NCI-H2029 treated with DMSO at 0.1 percent for 48 hours (cell line): ENCODE measurements around the gene MAN1A2.
"Not testable (repeated sequence)": the region's sequence is repeated elsewhere in the genome, so short reads cannot be mapped to it uniquely, and the experiment has no call there.

ENCODE experiments used
- DNase-seq: peaks from one replicate; lab custom pipeline; 2025; lab: John Stamatoyannopoulos, UW

MAN1A2 gene

DNA sequence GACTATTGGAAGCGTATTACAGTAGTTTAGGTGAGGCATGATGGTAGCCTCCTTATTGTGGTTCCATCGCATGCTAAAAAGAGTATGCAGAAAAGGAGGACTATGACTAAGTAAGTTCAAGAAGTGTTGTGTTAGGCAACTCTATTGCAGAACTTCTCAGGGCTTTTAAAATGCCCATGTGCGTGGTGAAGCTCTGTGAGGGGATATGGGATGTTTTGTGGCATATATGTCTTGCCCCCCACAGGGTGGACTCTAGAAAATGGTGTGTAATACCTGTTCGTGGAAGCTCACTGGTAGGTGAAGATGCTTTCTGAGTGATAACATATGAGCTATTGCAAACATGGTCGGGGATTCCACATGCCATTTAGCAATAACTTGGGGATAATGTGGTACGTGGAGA lies 31.7 kb downstream of the MAN1A2 start:
- no peak for DNase-seq

DNA sequence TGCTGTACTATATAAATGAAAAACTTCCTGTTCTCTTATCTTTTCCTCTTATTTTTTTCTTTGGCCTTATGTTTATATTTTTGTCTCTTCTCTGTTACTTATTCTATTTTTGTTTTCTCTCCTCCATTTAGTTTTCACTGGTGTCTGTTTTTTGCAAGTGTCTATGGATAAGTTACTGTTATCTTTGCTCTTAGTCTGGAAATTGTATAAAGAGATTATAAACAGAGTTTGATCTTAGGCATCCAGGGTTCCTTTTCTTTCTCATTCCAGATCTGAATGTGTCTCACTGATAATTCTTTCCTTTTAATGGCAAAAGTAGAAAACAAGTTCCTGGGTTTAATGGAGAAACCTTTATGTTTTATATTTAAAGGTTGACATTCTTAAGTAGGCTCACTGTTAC lies 34.5 kb downstream of the MAN1A2 start:
- DNase-seq = no peak

DNA sequence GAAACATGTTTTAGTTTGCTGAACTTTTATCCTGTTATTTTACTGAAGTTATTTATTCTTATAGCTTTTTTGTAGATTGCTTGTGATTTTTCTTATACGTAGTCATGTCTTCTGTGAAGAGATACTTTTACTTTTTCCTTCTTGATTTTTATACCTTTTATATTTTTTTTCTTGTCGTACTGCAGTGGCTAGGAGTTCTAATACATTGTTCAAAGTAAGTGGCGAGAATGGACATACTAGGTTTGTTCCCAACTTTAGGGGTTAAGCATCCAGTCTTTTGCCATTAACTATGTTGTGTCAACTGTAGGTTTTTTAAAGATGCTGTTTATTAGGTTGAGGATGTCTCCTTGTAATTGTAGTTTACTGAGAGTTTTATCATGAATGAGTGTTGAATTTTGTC lies 36.3 kb downstream of the MAN1A2 start:
- DNase-seq = no peak

DNA sequence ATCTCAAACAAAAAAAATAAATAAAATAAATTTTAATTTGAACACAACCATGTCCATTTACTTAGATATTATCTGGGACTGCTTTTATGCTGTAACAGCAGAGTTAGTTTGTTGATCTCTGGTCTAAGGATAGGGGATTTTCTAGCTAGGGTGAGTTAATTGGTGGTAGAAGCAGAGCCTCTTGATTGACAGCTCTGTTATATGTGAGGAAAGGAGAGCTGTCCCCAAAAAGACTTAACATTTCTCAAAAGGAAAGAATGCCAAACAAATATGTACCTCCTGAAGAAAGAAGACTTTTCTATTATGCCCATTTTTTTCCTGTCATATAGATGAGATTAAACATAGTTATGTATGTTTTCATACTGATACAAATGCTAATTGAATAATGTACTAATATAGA lies 37.8 kb downstream of the MAN1A2 start:
- DNase-seq = no peak

DNA sequence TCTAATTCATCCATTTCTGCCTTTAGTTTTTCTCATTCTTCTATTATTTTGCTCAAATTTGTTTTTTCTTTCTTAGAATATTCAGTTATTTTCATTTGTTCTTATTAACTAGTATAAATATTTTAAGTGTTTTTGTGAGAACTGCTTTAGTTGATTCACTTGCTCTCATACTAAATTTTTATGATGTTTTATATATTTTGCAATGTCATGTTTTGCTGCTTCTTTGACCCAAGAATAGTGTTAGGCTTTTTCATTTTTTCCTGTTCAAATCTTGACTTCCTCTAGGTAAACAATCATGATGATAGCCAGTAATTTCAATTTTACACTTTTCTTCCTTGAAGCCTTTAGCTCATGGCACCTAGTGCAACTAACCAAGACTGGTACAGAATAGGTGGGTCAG lies 45.2 kb downstream of the MAN1A2 start:
- DNase-seq = no peak

DNA sequence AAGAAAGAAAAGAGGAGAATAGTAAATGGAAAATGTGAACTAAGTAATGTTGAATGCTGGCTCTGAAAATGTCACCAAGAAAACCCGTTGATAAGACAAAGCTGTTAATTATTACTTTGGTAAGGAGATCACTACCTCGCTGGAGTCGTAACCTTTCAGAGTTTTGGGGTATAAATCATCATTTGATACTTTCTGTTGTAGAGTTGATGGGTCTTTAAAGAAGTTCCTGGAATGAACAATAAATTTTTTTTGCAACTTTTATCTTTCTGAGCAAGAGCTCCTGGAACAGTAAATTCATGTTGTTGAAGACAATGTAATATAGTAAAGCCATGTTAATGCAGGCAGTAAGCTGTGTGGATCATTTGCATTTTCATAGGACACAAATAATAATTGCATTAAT lies 46.2 kb downstream of the MAN1A2 start:
- no peak for DNase-seq

DNA sequence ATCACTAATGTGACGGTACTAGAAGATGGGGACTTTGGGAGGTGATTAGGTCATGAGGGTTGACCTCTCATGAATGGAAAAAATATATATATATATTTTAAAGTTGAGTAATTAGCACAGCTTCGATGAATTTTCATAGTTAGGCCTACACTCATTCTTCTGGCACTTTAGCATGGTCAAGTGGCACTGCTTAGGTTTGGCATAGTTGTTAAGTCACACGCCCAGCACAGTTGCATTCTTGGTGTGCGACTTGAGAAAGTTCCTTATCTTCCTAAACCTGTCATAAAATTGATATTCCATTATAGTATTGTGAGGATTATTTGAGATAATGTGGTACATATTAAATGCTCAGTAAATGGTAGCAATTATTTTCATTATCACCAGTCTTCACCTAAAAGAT lies 47.7 kb downstream of the MAN1A2 start:
- no peak for DNase-seq

DNA sequence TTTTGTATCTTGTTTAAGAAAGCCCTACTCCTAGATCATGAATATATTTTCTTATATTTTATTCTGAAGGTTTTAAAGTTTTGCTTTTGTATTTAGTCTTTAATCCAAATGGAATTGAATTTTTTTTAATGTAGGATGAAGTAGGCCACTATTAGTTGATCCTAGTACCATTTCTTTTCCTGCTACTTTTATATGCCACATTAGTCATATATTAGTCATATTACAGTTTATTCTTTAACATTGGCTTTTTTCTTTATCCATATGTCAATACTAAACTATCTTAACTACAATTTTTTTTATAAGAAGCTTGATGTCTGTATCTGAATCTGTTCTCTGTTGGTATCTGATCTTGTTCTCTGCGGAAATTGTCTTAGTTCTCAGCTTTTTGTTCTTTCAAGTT lies 48.8 kb downstream of the MAN1A2 start:
- DNase-seq = no peak

DNA sequence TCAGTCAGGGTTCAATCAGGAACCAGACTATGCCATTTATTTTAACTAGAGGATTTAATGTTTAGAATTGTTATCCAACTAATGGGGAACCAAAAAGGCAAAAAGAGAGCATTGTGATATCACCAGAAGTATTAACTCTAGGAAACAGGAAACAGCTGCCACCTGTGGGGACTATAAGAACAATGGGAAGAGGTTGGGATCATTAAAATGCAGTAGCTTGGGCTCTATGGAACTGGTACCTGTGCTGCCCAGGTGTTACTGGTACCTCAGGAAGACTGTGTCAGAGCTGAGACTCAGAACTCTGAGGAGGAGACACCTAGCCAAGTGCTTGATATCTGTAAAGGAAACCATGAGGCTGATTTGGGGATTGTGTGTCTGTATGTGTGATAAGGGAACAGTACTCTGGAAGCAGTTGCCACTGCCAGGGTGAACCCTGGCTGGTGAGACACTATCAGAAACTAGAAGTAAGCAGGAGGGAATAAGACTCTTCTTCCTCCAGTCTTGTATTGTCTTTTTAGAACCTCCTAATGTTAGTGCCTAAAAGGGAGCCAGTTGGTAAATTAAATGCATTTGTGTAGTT lies 49.4 kb downstream of the MAN1A2 start:
- peak; percentile 1 for DNase-seq

DNA sequence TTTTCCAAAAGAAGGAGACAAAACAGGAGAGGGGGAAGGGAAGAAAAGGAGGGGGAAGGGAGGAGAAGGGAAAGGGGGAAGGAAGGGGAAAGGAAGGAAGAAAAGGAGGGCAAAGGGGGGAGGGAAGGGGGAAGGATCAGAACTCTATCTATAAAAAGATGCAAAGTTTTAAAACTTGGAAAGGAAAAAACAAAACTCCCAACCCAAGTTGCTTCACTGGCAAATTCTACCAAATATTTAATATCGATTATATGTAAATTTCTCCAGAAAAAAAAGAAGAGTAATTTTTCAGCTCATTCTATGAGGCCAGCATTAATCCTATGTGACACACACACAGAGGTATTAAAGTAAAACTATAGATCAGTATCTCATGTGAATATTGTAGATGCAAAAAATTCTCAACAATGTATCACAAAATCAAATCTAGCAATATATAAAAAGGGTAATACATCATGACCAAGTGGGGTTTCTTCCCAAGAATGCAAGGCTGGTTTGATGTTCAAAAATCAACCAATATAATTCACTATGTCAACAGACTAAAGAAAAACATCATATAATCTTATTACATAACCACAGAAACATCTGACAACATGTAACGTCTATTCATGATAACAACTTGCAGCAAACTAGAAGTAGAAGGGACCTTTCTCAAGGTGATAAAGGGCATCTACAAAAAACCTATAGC lies 57.9 kb downstream of the MAN1A2 start:
- DNase-seq = no peak

DNA sequence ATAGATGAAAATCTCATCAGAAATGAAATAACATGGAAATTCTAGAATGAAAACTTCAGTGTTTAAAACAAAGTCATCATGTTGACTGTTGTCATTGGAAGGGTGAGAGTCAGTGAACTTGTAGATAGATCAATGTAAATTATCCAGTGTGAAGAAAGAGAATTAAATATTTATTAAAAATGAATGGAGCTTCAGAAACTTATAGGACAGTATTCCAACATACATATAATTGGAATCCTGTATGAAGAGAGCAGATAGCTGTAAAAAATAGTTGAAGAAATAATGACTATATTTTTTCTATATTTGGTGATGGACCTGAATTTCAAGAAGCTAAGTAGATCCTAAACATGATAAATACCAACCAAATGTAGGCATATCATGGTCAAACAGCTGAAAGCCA lies 60.0 kb downstream of the MAN1A2 start:
- no peak for DNase-seq

DNA sequence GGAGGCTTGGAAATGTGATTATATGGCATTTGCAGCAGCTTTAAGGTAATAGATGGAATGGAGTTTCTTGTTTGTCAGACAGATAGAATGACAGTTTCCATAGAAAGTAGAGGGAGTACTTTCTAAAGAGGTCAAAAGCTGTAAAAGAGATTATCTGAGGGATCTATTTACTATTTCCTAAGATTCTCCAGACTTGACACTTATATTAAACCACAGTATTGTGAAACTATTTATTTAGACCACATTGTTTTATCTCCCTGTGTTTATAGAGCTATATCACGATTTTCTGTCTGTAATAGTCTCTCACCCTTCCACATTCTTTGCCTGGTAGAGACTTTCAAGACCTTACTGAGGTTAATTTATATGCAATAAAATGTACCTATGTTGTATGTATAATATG lies 66.7 kb downstream of the MAN1A2 start:
- no peak for DNase-seq

DNA sequence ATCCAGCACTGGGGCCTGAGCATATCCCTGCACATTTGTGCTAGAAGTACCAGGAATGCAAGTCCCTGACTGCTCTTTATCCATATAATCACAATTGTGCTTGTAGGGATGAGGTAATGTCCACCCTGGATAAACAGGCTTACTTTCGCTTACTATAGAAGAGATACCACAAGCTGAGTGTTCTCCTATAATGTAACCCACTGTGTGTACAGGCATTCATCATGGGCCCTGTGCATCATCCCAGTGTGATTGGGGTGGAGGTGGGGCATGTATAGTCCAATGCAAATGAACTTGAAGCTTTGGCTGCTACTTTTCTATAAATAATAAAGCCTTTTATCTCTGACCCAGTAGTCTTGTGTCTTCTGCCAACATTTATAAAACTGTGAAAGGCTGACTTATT lies 69.3 kb downstream of the MAN1A2 start:
- DNase-seq = no peak

DNA sequence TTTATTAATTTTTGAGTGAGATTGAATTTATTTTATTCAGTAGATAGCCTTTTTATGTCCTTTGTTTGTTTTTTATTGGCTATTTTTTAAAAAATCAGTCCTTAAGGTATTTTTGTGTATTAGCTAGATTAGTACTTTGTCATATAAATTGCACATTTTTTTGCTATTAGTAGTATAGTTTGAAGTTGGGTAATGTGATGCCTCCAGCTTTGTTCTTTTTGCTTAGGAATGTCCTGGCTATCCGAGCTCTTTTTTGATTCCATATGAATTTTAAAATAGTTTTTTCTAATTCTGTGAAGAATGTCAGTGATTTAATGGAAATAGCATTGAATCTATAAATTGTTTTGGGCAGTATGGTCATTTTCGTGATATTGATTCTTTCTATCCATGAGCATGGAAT lies 80.4 kb downstream of the MAN1A2 start:
- no peak for DNase-seq

DNA sequence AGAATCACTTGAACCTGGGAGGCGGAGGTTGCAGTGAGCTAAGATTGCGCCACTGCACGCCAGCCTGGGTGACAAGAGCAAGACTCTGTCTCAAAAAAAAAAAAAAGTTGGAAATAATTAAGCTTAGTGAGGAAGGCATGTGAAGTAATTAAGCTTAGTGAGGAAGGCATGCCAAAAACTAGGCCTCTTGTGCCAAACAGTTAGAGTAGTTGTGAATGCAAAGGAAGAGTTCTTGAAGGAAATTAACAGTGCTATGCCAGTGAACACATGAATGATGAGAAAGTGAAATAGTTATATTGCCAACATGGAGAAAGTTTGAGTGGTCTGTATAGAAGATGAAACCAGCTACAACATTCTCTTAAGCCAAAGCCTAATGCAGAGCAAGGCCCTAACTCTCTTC lies 85.0 kb downstream of the MAN1A2 start:
- no peak for DNase-seq

DNA sequence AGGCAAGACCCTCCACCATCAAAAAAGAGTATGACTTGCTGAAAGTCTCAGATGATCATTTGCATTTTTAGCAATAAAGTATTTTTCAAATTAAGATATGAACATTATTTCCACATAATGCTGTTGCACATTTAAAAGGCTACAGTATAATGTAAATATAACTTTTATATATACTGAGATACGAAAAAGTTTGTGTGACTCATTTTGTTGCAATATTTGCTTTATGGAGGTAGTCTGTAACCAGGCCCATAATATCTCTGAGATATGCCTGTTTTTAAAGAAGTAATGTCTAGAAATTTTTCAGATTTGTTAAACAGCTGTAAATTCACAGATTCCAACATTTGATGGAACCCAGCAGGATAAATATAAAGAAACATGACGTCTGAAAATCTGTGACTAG lies 86.7 kb downstream of the MAN1A2 start:
- no peak for DNase-seq

DNA sequence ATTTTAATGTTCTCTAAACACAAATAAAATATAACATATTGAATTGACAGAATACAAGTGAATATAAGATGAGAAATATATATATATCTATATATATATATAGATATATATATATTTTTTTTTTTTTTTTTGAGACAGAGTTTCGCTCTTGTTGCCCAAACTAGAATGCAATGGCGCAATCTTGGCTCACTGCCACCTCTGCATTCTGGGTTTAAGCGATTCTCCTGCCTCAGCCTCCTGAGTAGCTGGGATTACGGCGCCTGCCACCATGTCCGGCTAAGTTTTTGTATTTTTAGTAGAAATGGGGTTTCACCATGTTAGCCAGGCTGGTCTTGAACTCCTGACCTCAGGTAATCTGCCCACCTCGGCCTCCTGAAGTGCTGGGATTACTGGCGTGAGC lies 91.2 kb downstream of the MAN1A2 start:
- not testable (repeated sequence) for DNase-seq

DNA sequence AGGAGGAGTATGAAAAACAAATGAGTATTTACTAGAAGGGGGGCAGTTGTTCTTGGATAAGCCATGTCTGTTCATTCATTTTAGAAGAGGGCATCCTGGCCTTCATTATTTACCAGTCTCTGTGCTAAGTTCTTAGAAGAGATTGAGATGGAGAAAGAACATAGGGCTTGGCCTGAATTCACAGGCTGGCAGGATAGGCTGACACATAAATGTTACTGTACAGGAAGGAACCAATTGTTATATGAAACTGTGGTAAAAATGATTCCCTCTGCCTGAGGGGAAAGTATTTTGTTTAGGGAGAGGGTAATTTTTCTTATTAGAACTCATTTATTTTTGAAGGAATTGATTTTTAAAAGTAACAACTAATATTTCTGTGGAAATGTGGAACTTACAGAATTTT lies 99.5 kb downstream of the MAN1A2 start:
- DNase-seq = no peak

DNA sequence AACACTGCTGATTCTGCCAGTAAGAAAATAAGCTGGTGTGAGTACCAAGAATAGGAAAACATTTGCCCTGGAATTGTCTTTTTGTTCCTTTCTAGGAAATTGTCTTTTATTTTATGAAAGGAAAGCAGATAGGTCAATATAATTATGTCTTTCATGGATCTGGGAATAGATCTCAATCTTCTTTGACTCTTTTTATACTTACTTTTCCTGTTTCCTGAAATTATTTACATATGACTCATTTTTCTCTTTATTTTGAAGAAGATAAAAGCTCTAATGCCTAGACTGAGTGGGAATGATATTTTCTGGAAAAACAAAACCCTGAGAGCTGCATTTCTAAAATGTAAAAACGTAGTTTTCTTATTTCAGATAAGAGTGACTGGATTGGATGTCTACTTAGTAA lies 100.1 kb downstream of the MAN1A2 start:
- no peak for DNase-seq

DNA sequence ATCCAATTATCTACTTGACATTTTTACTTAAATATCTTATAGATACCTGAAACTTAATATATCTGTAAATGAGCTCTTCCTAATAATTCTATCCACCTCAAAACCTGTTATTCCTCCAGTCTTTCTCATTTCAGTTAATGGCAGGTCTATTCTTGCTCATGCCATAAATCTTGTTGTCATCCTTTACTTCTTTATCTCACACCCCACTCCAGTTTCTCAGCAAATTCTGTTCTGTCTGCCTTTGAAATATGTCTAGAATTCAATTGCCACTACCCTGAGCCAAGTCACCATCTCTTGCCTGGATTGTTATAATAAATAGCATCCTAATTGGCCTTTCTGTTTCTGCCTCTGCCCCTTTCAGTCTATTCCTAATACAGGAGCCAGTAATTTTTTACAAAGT lies 105.8 kb downstream of the MAN1A2 start:
- no peak for DNase-seq

DNA sequence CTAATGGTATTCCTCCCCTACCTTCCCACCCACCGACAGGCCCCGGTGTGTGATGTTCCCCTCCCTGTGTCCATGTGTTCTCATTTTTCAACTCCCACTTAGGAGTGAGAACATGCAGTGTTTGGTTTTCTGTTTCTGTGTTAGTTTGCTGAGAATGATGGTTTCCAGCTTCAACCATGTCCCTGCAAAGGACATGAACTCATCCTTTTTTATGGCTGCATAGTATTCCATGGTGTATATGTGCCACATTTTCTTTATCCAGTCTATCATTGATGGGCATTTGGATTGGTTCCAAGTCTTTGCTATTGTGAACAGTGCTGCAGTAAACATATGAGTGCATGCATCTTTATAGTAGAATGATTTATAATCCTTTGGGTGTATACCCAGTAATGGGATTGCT lies 108.2 kb downstream of the MAN1A2 start:
- DNase-seq = not testable (repeated sequence)

DNA sequence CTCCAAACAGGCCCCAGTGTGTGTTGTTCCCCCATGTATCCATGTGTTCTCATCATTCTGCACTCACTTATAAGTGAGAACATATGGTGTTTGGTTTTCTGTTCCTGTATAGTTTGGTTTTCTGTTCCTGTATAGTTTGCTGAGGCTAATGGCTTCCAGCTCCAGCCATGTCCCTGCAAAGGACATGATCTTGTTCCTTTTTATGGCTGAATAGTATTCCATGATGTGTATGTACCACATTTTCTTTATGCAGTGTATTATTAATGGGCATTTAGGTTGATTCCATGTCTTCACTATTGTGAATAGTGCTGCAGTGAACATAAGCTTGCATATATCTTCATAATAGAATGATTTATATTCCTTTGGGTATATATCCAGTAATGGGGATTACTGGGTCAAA lies 111.8 kb downstream of the MAN1A2 start:
- DNase-seq = no peak

DNA sequence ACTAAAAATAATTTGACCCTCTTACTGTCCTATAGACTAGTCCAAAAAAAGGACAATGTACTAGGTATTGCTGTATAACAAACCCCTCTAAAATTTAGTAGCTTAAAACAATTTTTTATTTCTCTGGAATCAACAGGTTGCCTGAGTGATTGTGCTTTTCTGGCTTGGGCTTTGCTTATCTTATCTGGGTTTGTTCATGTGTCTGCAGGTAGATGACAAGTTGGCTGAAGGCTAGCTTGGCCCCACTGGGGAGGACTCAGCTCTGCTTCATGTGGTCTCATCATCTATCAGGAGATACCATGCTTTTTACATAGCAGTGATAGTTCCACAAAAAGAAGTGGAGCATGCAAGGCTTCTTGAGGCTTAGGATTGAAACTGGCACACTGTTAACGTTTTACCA lies 114.2 kb downstream of the MAN1A2 start:
- no peak for DNase-seq

DNA sequence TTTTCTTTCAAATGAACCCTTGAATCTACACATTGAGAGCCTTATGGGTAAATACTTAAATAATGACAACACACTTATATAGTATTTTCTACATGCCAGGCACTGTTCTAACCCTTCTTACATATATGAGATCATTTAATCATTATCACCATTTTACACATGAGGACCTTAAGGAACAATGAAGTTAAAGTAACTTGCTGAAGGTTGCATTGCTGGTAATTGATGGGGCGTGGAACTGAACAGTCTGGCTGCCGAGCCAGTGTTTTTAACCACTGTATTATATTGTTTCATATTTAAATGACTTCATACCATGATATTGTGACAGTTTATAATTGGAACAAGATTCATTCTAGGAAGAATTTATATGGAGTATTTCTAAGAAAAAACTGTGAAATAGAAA lies 126.7 kb downstream of the MAN1A2 start:
- DNase-seq = no peak
